GM23338 (cell line): ENCODE results near the gene ZRANB2. TPM values are rescaled to one million over a fixed set of nuclear protein-coding genes. Genes with fewer than 3 reads are reported as not detected.

Experiments used
- ATAC-seq: fragments of 200-7000 bp; cut with Tn5 transposase; 3 replicates; pipeline ENCODE4 v1.9.1; 2020
- DNase-seq: peaks from one replicate; pipeline ENCODE4 v3.0.0-alpha.2; 2015; ENCODE audit warnings: low spot score
- H2AFZ ChIP-seq: fragments of 200-600 bp; sonication (generic); 2 replicates; pipeline ENCODE4 v1.8.0; 2016; ENCODE audit warnings: antibody characterized with exemption, mild to moderate bottlenecking, moderate library complexity
- H3F3A ChIP-seq: fragments of 200-600 bp; sonication (generic); replicated peaks from 2 replicates; pipeline ENCODE4 v1.8.0; 2017; ENCODE audit warnings: antibody characterized with exemption, mixed run types, low read depth
- H3K27ac ChIP-seq: fragments of 200-600 bp; sonication (generic); 2 replicates; pipeline ENCODE4 v1.6.1; 2016; ENCODE audit warnings: low read depth
- H3K27me3 ChIP-seq: fragments of 200-600 bp; sonication (generic); 2 replicates; pipeline ENCODE4 v1.8.0; 2016; ENCODE audit warnings: mild to moderate bottlenecking, mixed run types, moderate library complexity; ENCODE audit not compliant: insufficient read depth
- H3K36me3 ChIP-seq: fragments of 200-600 bp; sonication (generic); 2 replicates; pipeline ENCODE4 v1.8.0; 2016; ENCODE audit warnings: mild to moderate bottlenecking; ENCODE audit not compliant: insufficient read depth
- H3K4me1 ChIP-seq: fragments of 200-600 bp; sonication (generic); 2 replicates; pipeline ENCODE4 v1.8.0; 2016; ENCODE audit warnings: mild to moderate bottlenecking, moderate library complexity; ENCODE audit not compliant: insufficient read depth
- H3K4me2 ChIP-seq: fragments of 200-600 bp; sonication (generic); 2 replicates; pipeline ENCODE4 v1.7.1; 2017; ENCODE audit warnings: mixed run types
- H3K4me3 ChIP-seq: fragments of 200-600 bp; sonication (generic); 2 replicates; pipeline ENCODE4 v1.6.1; 2016; ENCODE audit warnings: mixed run types
- H3K79me2 ChIP-seq: fragments of 200-600 bp; sonication (generic); replicated peaks from 2 replicates; pipeline ENCODE4 v1.8.0; 2017; ENCODE audit warnings: mild to moderate bottlenecking; ENCODE audit not compliant: insufficient read depth
- H3K9me2 ChIP-seq: fragments of 200-600 bp; sonication (generic); 2 replicates; pipeline ENCODE4 v1.8.0; 2017; ENCODE audit not compliant: insufficient read depth
- H4K20me1 ChIP-seq: fragments of 200-600 bp; sonication (generic); replicated peaks from 2 replicates; pipeline ENCODE4 v1.8.0; 2017; ENCODE audit warnings: mild to moderate bottlenecking; ENCODE audit not compliant: insufficient read depth
- H3K27ac Mint-ChIP-seq: 2 replicates; pipeline ENCODE4 v1.8.0; 2020; ENCODE audit warnings: inconsistent platforms, mild to moderate bottlenecking, moderate library complexity, mixed read lengths
- H3K27me3 Mint-ChIP-seq: 3 replicates; pipeline ENCODE4 v1.8.0; 2022; ENCODE audit warnings: low read depth, mild to moderate bottlenecking, moderate library complexity, mixed read lengths, inconsistent platforms; ENCODE audit not compliant: insufficient read depth, poor library complexity
- H3K36me3 Mint-ChIP-seq: 3 replicates; pipeline ENCODE4 v1.8.0; 2021; ENCODE audit warnings: low read depth, mild to moderate bottlenecking, inconsistent platforms, moderate library complexity, mixed read lengths
- H3K4me1 Mint-ChIP-seq: 3 replicates; pipeline ENCODE4 v1.8.0; 2020; ENCODE audit warnings: mild to moderate bottlenecking, inconsistent platforms, mixed read lengths
- H3K4me3 Mint-ChIP-seq: 3 replicates; pipeline ENCODE4 v1.8.0; 2021; ENCODE audit warnings: moderate library complexity, mild to moderate bottlenecking, inconsistent platforms, mixed read lengths
- H3K9me3 Mint-ChIP-seq: 3 replicates; pipeline ENCODE4 v1.8.0; 2020; ENCODE audit warnings: moderate library complexity, mild to moderate bottlenecking, inconsistent platforms, mixed read lengths
- CREB1 ChIP-seq: fragments of 250-450 bp; sonication (Bioruptor Pico); IDR thresholded peaks from 2 replicates; pipeline ENCODE4 v1.5.0; 2020; ENCODE audit warnings: low read depth, mild to moderate bottlenecking, moderate library complexity
- CTCF ChIP-seq, 2 experiments: fragments of 200-600 bp in 1 of 2; sonication (generic) in 1 of 2; conservative IDR thresholded peaks; 2 replicates each; pipeline versions ENCODE4 v1.5.1 to v1.6.1; 2016 to 2017; ENCODE audit warnings: antibody characterized with exemption in 2 of 2, low read depth in 2 of 2, mild to moderate bottlenecking in 2 of 2, moderate library complexity in 1 of 2
- ETS1 ChIP-seq: IDR thresholded peaks from 2 replicates; pipeline ENCODE4 v1.6.1; 2016; ENCODE audit warnings: antibody characterized with exemption
- EZH2 ChIP-seq: fragments of 200-600 bp; sonication (generic); IDR thresholded peaks from one replicate; pipeline ENCODE4 v1.8.0; 2017; ENCODE audit warnings: antibody characterized with exemption, mild to moderate bottlenecking, low read depth; ENCODE audit not compliant: unreplicated experiment
- NANOG ChIP-seq: IDR thresholded peaks from 2 replicates; pipeline ENCODE4 v1.6.1; 2016; ENCODE audit warnings: antibody characterized with exemption, borderline replicate concordance
- POLR2AphosphoS5 ChIP-seq: IDR thresholded peaks from 2 replicates; pipeline ENCODE4 v1.6.1; 2016; ENCODE audit warnings: antibody characterized with exemption, low read depth
- REST ChIP-seq: IDR thresholded peaks from one replicate; pipeline ENCODE4 v1.6.1; 2018; ENCODE audit warnings: antibody characterized with exemption; ENCODE audit not compliant: unreplicated experiment
- STAT1 ChIP-seq: IDR thresholded peaks from one replicate; pipeline ENCODE4 v1.6.1; 2016; ENCODE audit warnings: antibody characterized with exemption; ENCODE audit not compliant: unreplicated experiment
- ZNF114 ChIP-seq: fragments of 250-450 bp; sonication (Bioruptor Pico); IDR thresholded peaks from 2 replicates; pipeline ENCODE4 v1.5.0; 2020; ENCODE audit warnings: mild to moderate bottlenecking, moderate library complexity
- ZNF331 ChIP-seq: fragments of 250-450 bp; sonication (Bioruptor Pico); IDR thresholded peaks from 2 replicates; pipeline ENCODE4 v1.5.0; 2020; ENCODE audit warnings: low read depth, mild to moderate bottlenecking, moderate library complexity
- ZNF462 ChIP-seq: fragments of 250-450 bp; sonication (Bioruptor Pico); IDR thresholded peaks from 2 replicates; pipeline ENCODE4 v1.5.0; 2020; ENCODE audit warnings: mild to moderate bottlenecking, moderate library complexity
- polyA plus RNA-seq: library from polyadenylated mRNA; unstranded; fragments of >200 nt; fragmentation: Nextera tagmentation; extraction: Ambion mirVana; gene quantifications from 2 replicates; pipeline ENCODE4 v1.2.1, GENCODE V29; 2016
- total RNA-seq: library from RNA; depleted of rRNA; stranded (reverse); fragments of >200 nt; shearing (Covaris generic); gene quantifications from 2 replicates; pipeline ENCODE4 v1.2.3, GENCODE V29; 2014

ZRANB2 gene
- total and polyA plus RNA-seq, 2 experiments from 2014 or later = 84.9 to 170 TPM

GRCh38 chr1:71071720-71072119 is 9.1 kb downstream of the ZRANB2 start (continued):
- no peak for TF ChIP-seq CREB1 (CRISPR knock-in tag)

- H3F3A ChIP-seq = no peaks in the 10 kb centered on the region
- no peak overlapping the region for H3K4me3 ChIP-seq
- H3K36me3 ChIP-seq = peaks cover 93% of the 10 kb centered on the region
- Mint-ChIP-seq H3K4me1 (no peaks in the 10 kb centered on the region), H3K27ac (no peak overlapping the region), H3K36me3 (peaks cover 78% of the 10 kb centered on the region), H3K4me3 (no peak overlapping the region), H3K27me3 (no peaks in the 10 kb centered on the region), H3K9me3 (no peaks in the 10 kb centered on the region)
- no peak overlapping the region for H3K4me2 ChIP-seq
- no peak overlapping the region for H2AFZ ChIP-seq
- no peak overlapping the region for H3K27ac ChIP-seq
- H3K9me2 ChIP-seq = no peaks in the 10 kb centered on the region
- peaks cover 9% of the 10 kb centered on the region for H3K79me2 ChIP-seq
- H3K27me3 ChIP-seq = no peaks in the 10 kb centered on the region
- peaks cover 7% of the 10 kb centered on the region; the same call in 1 of the 2 replicates for H4K20me1 ChIP-seq
- no peaks in the 10 kb centered on the region for H3K4me1 ChIP-seq
- ATAC-seq (no peak), DNase-seq (no peak)
- TF ChIP-seq ZNF114 (CRISPR knock-in tag) = no peak
- no peak for TF ChIP-seq ZNF462
- TF ChIP-seq ETS1 = no peak
- TF ChIP-seq NANOG = no peak
- TF ChIP-seq ZNF331 = no peak
- TF ChIP-seq EZH2 = no peak
- no peak for TF ChIP-seq STAT1
- no peak for TF ChIP-seq CTCF (conservative IDR thresholded peaks at IDR 0.05; ENCODE audit: low read depth in 2 of 2)
- TF ChIP-seq POLR2AphosphoS5 = no peak
- TF ChIP-seq REST = no peak
- no peak for TF ChIP-seq CREB1 (CRISPR knock-in tag)
Measured at GRCh38 chr1:71068325-71069240, 12.3 kb downstream of the ZRANB2 start.
